Left lung (tissue), 10 donors: Measurements from ENCODE around the gene ZRANB2. TPM values are rescaled to one million over a fixed set of nuclear protein-coding genes. Genes with fewer than 3 reads are reported as not detected.

Experiments used
- ATAC-seq: fragments of 200-7000 bp; cut with Tn5 transposase; one replicate; pipeline ENCODE4 v1.9.1; 2020; ENCODE audit warnings: moderate library complexity
- DNase-seq, 4 donors: peaks; one replicate each; pipeline ENCODE4 v3.0.0-alpha.2; 2013 to 2020
- H3K27ac ChIP-seq, 2 donors: fragments of 200-600 bp; sonication (generic) in 1 of 2; one replicate each; pipeline versions ENCODE4 v1.5.0 to v1.8.0; 2020 to 2021
- H3K27me3 ChIP-seq, 2 donors: fragments of 200-600 bp; sonication (generic) in 1 of 2; one replicate each; pipeline versions ENCODE4 v1.5.0 to v1.8.0; 2020 to 2021
- H3K36me3 ChIP-seq, 2 donors: fragments of 200-600 bp; sonication (generic) in 1 of 2; one replicate each; pipeline versions ENCODE4 v1.5.0 to v1.8.0; 2020 to 2021
- H3K4me1 ChIP-seq, 2 donors: fragments of 200-600 bp; one replicate each; pipeline ENCODE4 v1.8.0; 2021
- H3K4me3 ChIP-seq, 2 donors: fragments of 200-600 bp; sonication (generic) in 1 of 2; one replicate each; pipeline versions ENCODE4 v1.5.0 to v1.8.0; 2020 to 2021; ENCODE audit warnings: mild to moderate bottlenecking in 1 of 2
- H3K9me3 ChIP-seq, 2 donors: fragments of 200-600 bp; sonication (generic) in 1 of 2; one replicate each; pipeline versions ENCODE4 v1.5.0 to v1.8.0; 2020 to 2021
- intact Hi-C, 2 donors: fragments of 100-400 bp; cut with DNase I; formaldehyde crosslinking; loops; one replicate each; pipeline versions ENCODE4 v1.11.2 to v1.14.2; 2022
- polyA plus RNA-seq, 6 donors: library from polyadenylated mRNA; unstranded; fragments of 120-200 nt; gene quantifications; one replicate each; pipeline ENCODE4 v1.2.1, GENCODE V29; 2013; ENCODE audit not compliant: insufficient read length in 6 of 6
- total RNA-seq, 2 donors: library from RNA; stranded (reverse); fragmentation: NEBNext Ultra II Directional; extraction: Animal tissue kit (Norgen Biotek cat#: 25700); gene quantifications; one replicate each; pipeline ENCODE4 v1.2.1, GENCODE V29; 2021
- TF ChIP-seq, protein P1 (sequence below), 2 donors: fragments of 200-600 bp; sonication (generic) in 1 of 2; IDR thresholded peaks; one replicate each; pipeline versions ENCODE4 v1.5.0 to v1.8.0; 2021; ENCODE audit warnings: antibody characterized with exemption in 2 of 2
- donor health status: DM: no; HTN: yes; CAD: no.
- donor health status: DM: no; HTN: no; CAD: no.

Gene ZRANB2
- total and polyA plus RNA-seq, 8 donors, result 69.8 to 244 (median 229) TPM

DNA sequence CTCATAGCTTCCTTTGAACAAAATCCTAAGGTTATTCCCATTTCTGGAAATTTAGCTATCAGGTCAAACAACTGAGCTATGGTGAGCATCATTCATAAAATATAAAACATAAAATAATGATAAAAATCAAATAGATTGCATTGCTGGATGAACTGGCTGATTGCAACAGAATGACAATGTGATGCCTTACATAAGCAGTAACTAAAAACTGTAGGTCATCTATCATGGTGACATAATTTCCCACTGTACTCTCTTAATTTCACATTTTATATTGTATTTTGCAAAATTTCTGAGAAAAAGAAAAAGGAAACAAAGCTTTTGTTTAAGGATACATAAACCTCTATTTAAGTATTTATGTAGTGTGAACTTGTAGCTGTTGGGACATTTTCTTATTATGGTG is 37.8 kb downstream of the ZRANB2 start:
- H3K4me1 ChIP-seq, result peaks cover 10 to 18% of the 10 kb centered on the region in 2 donors
- TF ChIP-seq, protein P1, sequence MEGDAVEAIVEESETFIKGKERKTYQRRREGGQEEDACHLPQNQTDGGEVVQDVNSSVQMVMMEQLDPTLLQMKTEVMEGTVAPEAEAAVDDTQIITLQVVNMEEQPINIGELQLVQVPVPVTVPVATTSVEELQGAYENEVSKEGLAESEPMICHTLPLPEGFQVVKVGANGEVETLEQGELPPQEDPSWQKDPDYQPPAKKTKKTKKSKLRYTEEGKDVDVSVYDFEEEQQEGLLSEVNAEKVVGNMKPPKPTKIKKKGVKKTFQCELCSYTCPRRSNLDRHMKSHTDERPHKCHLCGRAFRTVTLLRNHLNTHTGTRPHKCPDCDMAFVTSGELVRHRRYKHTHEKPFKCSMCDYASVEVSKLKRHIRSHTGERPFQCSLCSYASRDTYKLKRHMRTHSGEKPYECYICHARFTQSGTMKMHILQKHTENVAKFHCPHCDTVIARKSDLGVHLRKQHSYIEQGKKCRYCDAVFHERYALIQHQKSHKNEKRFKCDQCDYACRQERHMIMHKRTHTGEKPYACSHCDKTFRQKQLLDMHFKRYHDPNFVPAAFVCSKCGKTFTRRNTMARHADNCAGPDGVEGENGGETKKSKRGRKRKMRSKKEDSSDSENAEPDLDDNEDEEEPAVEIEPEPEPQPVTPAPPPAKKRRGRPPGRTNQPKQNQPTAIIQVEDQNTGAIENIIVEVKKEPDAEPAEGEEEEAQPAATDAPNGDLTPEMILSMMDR (IDR thresholded peaks at IDR 0.05), result no peak
- ATAC-seq, result no peak
- no peaks in the 10 kb centered on the region for H3K36me3 ChIP-seq
- H3K27me3 ChIP-seq, result peaks cover 24 to 40% of the 10 kb centered on the region in 2 donors
- no peaks in the 10 kb centered on the region for H3K9me3 ChIP-seq
- no peak for DNase-seq
- no peak overlapping the region for H3K4me3 ChIP-seq
- H3K27ac ChIP-seq, result no peak overlapping the region
- intact Hi-C loops, result no loop called here

DNA sequence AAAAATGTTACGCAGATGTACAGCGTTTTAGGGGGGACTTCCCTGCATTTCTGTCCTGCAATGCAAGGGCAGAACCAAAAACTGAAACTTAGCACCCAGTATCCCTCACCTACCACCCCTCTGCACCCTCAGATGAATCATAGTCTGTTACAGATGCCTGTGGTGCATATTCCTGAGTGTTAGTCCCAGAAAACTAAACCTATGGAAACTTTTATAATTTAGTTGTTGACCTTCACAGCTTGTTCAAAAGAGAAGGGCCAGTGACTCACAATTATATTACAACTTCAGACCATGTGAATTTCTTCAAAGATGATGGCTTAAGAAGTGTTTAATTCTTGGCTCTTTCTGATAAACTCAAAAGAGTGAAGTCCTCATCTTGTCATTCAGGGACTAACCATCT is 39.0 kb downstream of the ZRANB2 start:
- Histone ChIP-seq H3K27ac (no peak overlapping the region), H3K4me3 (no peak overlapping the region)
- ATAC-seq, result peak; percentile 30

DNA sequence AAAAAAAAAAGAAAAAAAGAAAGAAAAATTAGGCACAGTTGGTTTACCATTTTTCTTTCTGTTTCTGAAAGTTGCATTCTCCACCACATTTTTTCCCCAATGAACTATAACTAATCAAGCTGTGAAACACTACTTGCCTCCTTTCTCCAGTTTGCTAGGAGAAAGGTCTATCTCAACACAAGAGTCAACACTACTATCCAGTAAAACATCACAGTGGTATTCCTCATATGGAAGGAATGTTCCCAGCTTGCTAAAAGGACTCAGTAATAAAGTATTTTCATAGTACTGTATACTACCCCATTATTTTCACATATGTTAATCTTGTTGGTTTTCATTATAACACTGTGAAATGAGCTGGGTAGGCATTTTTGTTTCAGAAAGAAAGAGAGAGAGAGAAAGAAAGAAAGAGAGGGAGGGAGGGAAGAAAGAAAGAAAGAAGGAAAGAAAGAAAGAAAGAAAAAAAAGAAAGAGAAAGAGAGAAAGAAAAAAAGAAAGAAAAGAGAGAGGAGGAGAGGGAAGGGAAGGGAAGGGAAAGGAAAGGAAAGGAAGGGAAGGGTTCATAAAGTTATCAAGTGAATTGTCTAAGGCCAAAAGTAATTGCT is 41.1 kb downstream of the ZRANB2 start:
- no peaks in the 10 kb centered on the region for H3K9me3 ChIP-seq
- no peak overlapping the region for H3K27ac ChIP-seq
- intact Hi-C loops, result no loop called here
- no peaks in the 10 kb centered on the region for H3K4me1 ChIP-seq
- TF ChIP-seq, protein P1 (IDR thresholded peaks at IDR 0.05), result no peak
- no peak for DNase-seq
- no peaks in the 10 kb centered on the region for H3K36me3 ChIP-seq
- no peak for ATAC-seq
- peaks cover 0 to 7% of the 10 kb centered on the region in 2 donors for H3K27me3 ChIP-seq
- H3K4me3 ChIP-seq, result no peak overlapping the region

More for the DNA sequence above, 39.0 kb downstream of the ZRANB2 start:
- H3K4me1 ChIP-seq, result peaks cover 5 to 6% of the 10 kb centered on the region in 2 donors
- H3K36me3 ChIP-seq, result no peaks in the 10 kb centered on the region
- no peak for DNase-seq
- intact Hi-C loops, result no loop called here
- TF ChIP-seq, protein P1 (IDR thresholded peaks at IDR 0.05), result no peak
- peaks cover 12 to 27% of the 10 kb centered on the region in 2 donors for H3K27me3 ChIP-seq
- H3K9me3 ChIP-seq, result no peaks in the 10 kb centered on the region

- DNase-seq (no peak), ATAC-seq (no peak)
- intact Hi-C loops, result no loop called here
- no peaks in the 10 kb centered on the region for H3K36me3 ChIP-seq
- H3K9me3 ChIP-seq, result no peaks in the 10 kb centered on the region
- no peak overlapping the region for H3K4me3 ChIP-seq
- no peak overlapping the region for H3K27ac ChIP-seq
- TF ChIP-seq, protein P1 (IDR thresholded peaks at IDR 0.05), result no peak
- H3K4me1 ChIP-seq, result no peaks in the 10 kb centered on the region
- H3K27me3 ChIP-seq, result no peaks in the 10 kb centered on the region
These were observed 41.9 kb downstream of the ZRANB2 start for GRCh38 chr1:71038942-71039341.

GRCh38 chr1:71037829-71038620 is 42.8 kb downstream of the ZRANB2 start:
- Histone ChIP-seq H3K9me3 (no peaks in the 10 kb centered on the region), H3K27me3 (no peaks in the 10 kb centered on the region), H3K4me3 (no peak overlapping the region), H3K36me3 (no peaks in the 10 kb centered on the region), H3K27ac (no peak overlapping the region), H3K4me1 (no peaks in the 10 kb centered on the region)
- DNase-seq (no peak), ATAC-seq (no peak)
- intact Hi-C loops, result no loop called here
- TF ChIP-seq, protein P1 (IDR thresholded peaks at IDR 0.05), result no peak
